K562 (cell line): Measurements from ENCODE around the gene ZMYND19. TPM values are rescaled to one million over a fixed set of nuclear protein-coding genes. Genes with fewer than 3 reads are reported as not detected.

Source experiments
- CBX5 ChIP-seq: IDR thresholded peaks from 2 replicates; pipeline ENCODE4 v1.6.1; 2014; ENCODE audit warnings: low read depth, borderline replicate concordance
- HMGN3 ChIP-seq: IDR thresholded peaks from 2 replicates; pipeline ENCODE4 v1.6.1; 2011; ENCODE audit warnings: borderline replicate concordance, low read depth, mild to moderate bottlenecking, mixed read lengths, low read length; ENCODE audit not compliant: insufficient read length; ENCODE audit errors: extremely low read depth
- KAT7 ChIP-seq: sonication (generic); formaldehyde crosslinking; IDR thresholded peaks from 2 replicates; pipeline ENCODE4 v1.8.0; 2022; ENCODE audit warnings: missing genetic modification reagents, mild to moderate bottlenecking, borderline replicate concordance
- MEF2D ChIP-seq: conservative IDR thresholded peaks from 2 replicates; pipeline ENCODE4 v1.6.1; 2016; ENCODE audit warnings: low read depth, missing genetic modification characterization, missing compliant biosample characterization
- MTA2 ChIP-seq: fragments of 450-650 bp; IDR thresholded peaks from 2 replicates; pipeline ENCODE4 v1.6.1; 2016; ENCODE audit warnings: low read depth
- SNRNP70 ChIP-seq: fragments of 200-400 bp; formaldehyde crosslinking; optimal IDR thresholded peaks from 2 replicates; pipeline ENCODE3; 2017; ENCODE audit warnings: low read depth, low read length
- TGIF2 ChIP-seq: sonication (generic); formaldehyde crosslinking; IDR thresholded peaks from 2 replicates; pipeline ENCODE4 v1.8.1; 2022; ENCODE audit warnings: mild to moderate bottlenecking, missing genetic modification reagents, moderate library complexity
- ZBED1 ChIP-seq: IDR thresholded peaks from 2 replicates; pipeline ENCODE4 v1.6.1; 2014
- ZNF3 ChIP-seq: fragments of 250-450 bp; sonication (Bioruptor Pico); IDR thresholded peaks from 2 replicates; pipeline ENCODE4 v1.5.0; 2021; ENCODE audit warnings: mild to moderate bottlenecking, moderate library complexity
- ZSCAN32 ChIP-seq: fragments of 450-650 bp; formaldehyde crosslinking; IDR thresholded peaks from 2 replicates; pipeline ENCODE4 v1.4.0; 2020; ENCODE audit warnings: mild to moderate bottlenecking, moderate library complexity
- polyA plus RNA-seq, 8 experiments: library from polyadenylated mRNA; depleted of rRNA in 4 of 8; stranded (reverse) in 5 of 8; unstranded in 3 of 8; fragments of >200 nt; fragmentation: Nextera tagmentation in 2 of 8; fragmentation: Illumina TruSeq in 1 of 8; extraction: Ambion mirVana in 2 of 8; extraction: Trizol in 1 of 8; gene quantifications; 2 replicates each; pipeline versions ENCODE4 v1.2.1 to v1.2.3, GENCODE V29; 2011 to 2014; ENCODE audit warnings: inconsistent platforms in 1 of 8, missing spikeins in 1 of 8
- total RNA-seq, 7 experiments: library from RNA; depleted of rRNA in 6 of 7; stranded (reverse); fragments of >200 nt in 6 of 7; fragmentation: Illumina TruSeq in 2 of 7; extraction: Trizol in 2 of 7; gene quantifications; 2 replicates each; pipeline versions ENCODE4 v1.2.1 to v1.2.3, GENCODE V29; 2011 to 2021; ENCODE audit warnings: low replicate concordance in 1 of 7
- TF ChIP-seq, protein P1 (sequence below): fragments of 450-650 bp; IDR thresholded peaks from 2 replicates; pipeline ENCODE4 v1.6.1; 2017; ENCODE audit warnings: antibody characterized with exemption, mild to moderate bottlenecking
- TF ChIP-seq, protein P2 (sequence below): sonication (generic); formaldehyde crosslinking; IDR thresholded peaks from 2 replicates; pipeline ENCODE4 v1.8.1; 2023; ENCODE audit warnings: mild to moderate bottlenecking, missing genetic modification reagents
- TF ChIP-seq, protein P3 (sequence below): sonication (generic); formaldehyde crosslinking; IDR thresholded peaks from 2 replicates; pipeline ENCODE4 v1.8.1; 2023; ENCODE audit warnings: missing genetic modification reagents, mild to moderate bottlenecking, borderline replicate concordance

Gene ZMYND19
- total and polyA plus RNA-seq, 9 of the 15 experiments (the other 6 are each of a cell fraction or from before 2014, with no cell fraction given) = 1.0 to 86.7 (median 44.0) TPM

DNA sequence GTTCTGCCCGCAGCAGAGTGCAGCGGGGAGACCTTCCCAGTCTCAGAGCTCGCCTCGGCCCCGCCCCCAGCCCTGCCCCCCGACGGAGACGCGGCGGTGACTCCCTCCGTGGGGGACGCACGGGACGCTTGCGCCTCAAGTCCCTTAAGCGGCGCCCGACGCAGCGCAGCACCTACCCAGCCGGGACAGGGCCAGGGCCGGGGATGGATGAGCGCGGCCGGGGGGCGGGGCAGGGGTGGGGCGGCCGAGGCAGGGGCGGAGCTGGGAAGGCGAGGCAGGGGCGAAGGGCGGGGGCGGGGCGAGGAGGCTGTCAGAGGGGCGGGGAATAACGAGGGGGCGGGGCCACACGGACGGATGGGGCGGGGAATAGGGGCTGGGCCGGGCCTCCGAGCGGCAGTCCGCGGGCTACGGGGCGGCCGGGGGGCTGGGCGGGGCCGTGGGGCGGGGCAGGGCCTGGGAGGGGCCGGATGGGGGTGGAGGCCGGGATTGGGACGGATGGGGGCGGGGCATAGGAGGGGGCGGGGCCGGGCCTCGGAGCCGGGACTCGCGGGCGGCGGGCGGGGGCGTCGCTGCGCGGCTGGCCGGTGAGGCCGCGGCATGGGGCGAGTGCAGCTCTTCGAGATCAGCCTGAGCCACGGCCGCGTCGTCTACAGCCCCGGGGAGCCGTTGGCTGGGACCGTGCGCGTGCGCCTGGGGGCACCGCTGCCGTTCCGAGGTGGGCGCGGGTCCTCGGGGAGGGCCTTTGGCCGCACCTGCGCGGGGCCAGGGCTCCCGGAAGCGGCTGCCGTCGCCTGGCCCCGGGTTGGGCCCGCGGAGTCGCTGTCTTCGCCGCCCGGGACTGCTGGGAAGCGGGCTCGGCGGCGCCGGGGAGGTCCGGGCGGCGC lies 15.1 kb upstream of the ZMYND19 start, which contains the start of gene ARRDC1 (continued):
- TF ChIP-seq HMGN3 (no peak), CBX5 (no peak), ZBED1 (no peak), ZSCAN32 (CRISPR knock-in tag) (no peak), SNRNP70 (no peak), MEF2D (no peak), MTA2 (no peak), TGIF2 (CRISPR knock-in tag) (no peak), KAT7 (no peak), ZNF3 (CRISPR knock-in tag) (no peak)
- TF ChIP-seq, protein P1, sequence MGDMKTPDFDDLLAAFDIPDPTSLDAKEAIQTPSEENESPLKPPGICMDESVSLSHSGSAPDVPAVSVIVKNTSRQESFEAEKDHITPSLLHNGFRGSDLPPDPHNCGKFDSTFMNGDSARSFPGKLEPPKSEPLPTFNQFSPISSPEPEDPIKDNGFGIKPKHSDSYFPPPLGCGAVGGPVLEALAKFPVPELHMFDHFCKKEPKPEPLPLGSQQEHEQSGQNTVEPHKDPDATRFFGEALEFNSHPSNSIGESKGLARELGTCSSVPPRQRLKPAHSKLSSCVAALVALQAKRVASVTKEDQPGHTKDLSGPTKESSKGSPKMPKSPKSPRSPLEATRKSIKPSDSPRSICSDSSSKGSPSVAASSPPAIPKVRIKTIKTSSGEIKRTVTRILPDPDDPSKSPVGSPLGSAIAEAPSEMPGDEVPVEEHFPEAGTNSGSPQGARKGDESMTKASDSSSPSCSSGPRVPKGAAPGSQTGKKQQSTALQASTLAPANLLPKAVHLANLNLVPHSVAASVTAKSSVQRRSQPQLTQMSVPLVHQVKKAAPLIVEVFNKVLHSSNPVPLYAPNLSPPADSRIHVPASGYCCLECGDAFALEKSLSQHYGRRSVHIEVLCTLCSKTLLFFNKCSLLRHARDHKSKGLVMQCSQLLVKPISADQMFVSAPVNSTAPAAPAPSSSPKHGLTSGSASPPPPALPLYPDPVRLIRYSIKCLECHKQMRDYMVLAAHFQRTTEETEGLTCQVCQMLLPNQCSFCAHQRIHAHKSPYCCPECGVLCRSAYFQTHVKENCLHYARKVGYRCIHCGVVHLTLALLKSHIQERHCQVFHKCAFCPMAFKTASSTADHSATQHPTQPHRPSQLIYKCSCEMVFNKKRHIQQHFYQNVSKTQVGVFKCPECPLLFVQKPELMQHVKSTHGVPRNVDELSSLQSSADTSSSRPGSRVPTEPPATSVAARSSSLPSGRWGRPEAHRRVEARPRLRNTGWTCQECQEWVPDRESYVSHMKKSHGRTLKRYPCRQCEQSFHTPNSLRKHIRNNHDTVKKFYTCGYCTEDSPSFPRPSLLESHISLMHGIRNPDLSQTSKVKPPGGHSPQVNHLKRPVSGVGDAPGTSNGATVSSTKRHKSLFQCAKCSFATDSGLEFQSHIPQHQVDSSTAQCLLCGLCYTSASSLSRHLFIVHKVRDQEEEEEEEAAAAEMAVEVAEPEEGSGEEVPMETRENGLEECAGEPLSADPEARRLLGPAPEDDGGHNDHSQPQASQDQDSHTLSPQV = peak; percentile 73
- TF ChIP-seq, protein P2, sequence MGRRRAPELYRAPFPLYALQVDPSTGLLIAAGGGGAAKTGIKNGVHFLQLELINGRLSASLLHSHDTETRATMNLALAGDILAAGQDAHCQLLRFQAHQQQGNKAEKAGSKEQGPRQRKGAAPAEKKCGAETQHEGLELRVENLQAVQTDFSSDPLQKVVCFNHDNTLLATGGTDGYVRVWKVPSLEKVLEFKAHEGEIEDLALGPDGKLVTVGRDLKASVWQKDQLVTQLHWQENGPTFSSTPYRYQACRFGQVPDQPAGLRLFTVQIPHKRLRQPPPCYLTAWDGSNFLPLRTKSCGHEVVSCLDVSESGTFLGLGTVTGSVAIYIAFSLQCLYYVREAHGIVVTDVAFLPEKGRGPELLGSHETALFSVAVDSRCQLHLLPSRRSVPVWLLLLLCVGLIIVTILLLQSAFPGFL (CRISPR knock-in tag) = no peak
- TF ChIP-seq, protein P3, sequence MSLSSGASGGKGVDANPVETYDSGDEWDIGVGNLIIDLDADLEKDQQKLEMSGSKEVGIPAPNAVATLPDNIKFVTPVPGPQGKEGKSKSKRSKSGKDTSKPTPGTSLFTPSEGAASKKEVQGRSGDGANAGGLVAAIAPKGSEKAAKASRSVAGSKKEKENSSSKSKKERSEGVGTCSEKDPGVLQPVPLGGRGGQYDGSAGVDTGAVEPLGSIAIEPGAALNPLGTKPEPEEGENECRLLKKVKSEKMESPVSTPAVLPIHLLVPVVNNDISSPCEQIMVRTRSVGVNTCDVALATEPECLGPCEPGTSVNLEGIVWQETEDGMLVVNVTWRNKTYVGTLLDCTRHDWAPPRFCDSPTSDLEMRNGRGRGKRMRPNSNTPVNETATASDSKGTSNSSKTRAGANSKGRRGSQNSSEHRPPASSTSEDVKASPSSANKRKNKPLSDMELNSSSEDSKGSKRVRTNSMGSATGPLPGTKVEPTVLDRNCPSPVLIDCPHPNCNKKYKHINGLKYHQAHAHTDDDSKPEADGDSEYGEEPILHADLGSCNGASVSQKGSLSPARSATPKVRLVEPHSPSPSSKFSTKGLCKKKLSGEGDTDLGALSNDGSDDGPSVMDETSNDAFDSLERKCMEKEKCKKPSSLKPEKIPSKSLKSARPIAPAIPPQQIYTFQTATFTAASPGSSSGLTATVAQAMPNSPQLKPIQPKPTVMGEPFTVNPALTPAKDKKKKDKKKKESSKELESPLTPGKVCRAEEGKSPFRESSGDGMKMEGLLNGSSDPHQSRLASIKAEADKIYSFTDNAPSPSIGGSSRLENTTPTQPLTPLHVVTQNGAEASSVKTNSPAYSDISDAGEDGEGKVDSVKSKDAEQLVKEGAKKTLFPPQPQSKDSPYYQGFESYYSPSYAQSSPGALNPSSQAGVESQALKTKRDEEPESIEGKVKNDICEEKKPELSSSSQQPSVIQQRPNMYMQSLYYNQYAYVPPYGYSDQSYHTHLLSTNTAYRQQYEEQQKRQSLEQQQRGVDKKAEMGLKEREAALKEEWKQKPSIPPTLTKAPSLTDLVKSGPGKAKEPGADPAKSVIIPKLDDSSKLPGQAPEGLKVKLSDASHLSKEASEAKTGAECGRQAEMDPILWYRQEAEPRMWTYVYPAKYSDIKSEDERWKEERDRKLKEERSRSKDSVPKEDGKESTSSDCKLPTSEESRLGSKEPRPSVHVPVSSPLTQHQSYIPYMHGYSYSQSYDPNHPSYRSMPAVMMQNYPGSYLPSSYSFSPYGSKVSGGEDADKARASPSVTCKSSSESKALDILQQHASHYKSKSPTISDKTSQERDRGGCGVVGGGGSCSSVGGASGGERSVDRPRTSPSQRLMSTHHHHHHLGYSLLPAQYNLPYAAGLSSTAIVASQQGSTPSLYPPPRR (CRISPR knock-in tag) = no peak
